Mucosa of rectum (tissue), 2 donors: ENCODE results near the gene FAHD1.

Source experiments
- H3K27ac ChIP-seq, 2 donors: one replicate each; pipeline ENCODE4 v1.7.0; 2013; ENCODE audit warnings: inconsistent platforms in 2 of 2, low read depth in 2 of 2, low read length in 2 of 2
- H3K27me3 ChIP-seq, 2 donors: one replicate each; pipeline ENCODE4 v1.7.0; 2013; ENCODE audit warnings: low read length in 2 of 2; ENCODE audit not compliant: control insufficient read depth in 2 of 2, insufficient read depth in 2 of 2
- H3K36me3 ChIP-seq, 2 donors: one replicate each; pipeline ENCODE4 v1.7.0; 2013; ENCODE audit warnings: low read length in 2 of 2; ENCODE audit not compliant: control insufficient read depth in 2 of 2, insufficient read depth in 2 of 2
- H3K4me1 ChIP-seq, 2 donors: one replicate each; pipeline ENCODE4 v1.7.0; 2013; ENCODE audit warnings: low read length in 2 of 2, mild to moderate bottlenecking in 1 of 2; ENCODE audit not compliant: control insufficient read depth in 2 of 2, insufficient read depth in 2 of 2
- H3K4me3 ChIP-seq, 2 donors: one replicate each; pipeline ENCODE4 v1.7.0; 2013; ENCODE audit warnings: low read length in 2 of 2
- H3K9ac ChIP-seq, 2 donors: one replicate each; pipeline ENCODE4 v1.7.0; 2013; ENCODE audit warnings: low read length in 2 of 2, low read depth in 1 of 2, mild to moderate bottlenecking in 1 of 2
- H3K9me3 ChIP-seq, 2 donors: one replicate each; pipeline ENCODE4 v1.7.0; 2013; ENCODE audit warnings: low read length in 2 of 2; ENCODE audit not compliant: control insufficient read depth in 2 of 2
- donor health status: healthy.
- donor health status: Normal muscosa, but diverticular disease.

The FAHD1 gene

DNA sequence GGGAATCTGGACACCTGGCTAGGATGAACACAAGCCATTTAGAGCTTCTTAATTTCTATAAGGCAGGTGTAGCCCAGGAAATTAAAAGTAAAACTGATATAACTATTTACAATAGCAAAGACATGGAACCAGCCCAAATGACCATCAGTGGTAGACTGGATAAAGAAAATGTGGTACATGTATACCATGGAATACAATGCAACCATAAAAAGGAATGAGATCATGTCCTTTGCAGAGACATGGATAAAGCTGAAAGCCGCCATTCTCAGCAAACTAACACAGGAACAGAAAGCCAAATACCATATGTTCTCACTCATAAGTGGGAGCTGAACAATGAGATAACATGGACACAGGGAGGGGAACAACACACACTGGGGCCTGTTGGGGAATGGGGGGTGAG is 19.4 kb downstream of the FAHD1 start:
- H3K4me1 ChIP-seq, result no peaks in the 10 kb centered on the region
- H3K9me3 ChIP-seq, result no peaks in the 10 kb centered on the region
- H3K9ac ChIP-seq, result no peak overlapping the region
- no peaks in the 10 kb centered on the region for H3K27me3 ChIP-seq
- no peaks in the 10 kb centered on the region for H3K36me3 ChIP-seq
- H3K27ac ChIP-seq, result no peak overlapping the region
- H3K4me3 ChIP-seq, result no peak overlapping the region

DNA sequence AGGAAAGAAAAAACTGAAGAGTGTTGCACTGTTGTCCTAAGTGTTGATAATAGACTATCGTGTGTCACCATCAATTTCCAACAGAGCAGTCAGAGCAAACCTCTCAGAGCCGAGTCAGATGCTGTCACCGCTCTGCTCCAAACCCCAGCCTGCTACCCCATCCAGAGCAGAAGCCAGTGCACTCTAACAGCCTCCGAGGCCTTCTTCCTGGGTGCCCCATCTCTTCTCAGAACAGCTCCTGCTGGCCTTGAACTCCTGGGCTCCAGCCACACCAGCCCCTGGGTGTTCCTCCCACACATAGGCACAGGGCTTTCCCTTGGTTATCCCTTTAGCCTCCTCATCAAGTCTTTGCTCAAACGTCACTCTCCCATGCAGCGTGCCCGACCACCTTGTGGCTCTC is 24.0 kb downstream of the FAHD1 start:
- Histone ChIP-seq H3K36me3 (no peaks in the 10 kb centered on the region), H3K4me1 (no peaks in the 10 kb centered on the region), H3K9ac (no peak overlapping the region), H3K9me3 (no peaks in the 10 kb centered on the region), H3K27me3 (no peaks in the 10 kb centered on the region), H3K4me3 (no peak overlapping the region), H3K27ac (no peak overlapping the region)

DNA sequence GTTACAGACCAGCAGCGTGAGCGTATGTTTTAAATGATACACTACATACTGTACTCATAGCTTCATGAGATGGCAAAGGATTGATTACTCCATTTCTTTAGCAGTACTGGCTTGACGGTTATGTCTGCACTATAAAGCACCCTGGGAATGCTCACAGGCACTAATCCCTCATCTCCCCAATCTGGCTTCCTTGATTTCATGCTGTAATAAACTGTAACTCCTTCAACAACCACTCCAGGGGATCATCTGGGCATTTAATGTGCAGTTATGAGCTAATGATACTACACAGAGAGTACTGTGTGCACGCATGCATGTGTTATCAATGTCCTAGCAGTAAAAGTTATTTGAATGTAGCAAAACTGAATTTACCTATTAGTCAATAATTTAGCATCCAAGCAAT is 24.8 kb downstream of the FAHD1 start:
- no peaks in the 10 kb centered on the region for H3K4me1 ChIP-seq
- no peak overlapping the region for H3K9ac ChIP-seq
- H3K27ac ChIP-seq, result no peak overlapping the region
- no peaks in the 10 kb centered on the region for H3K27me3 ChIP-seq
- no peaks in the 10 kb centered on the region for H3K9me3 ChIP-seq
- no peak overlapping the region for H3K4me3 ChIP-seq
- H3K36me3 ChIP-seq, result no peaks in the 10 kb centered on the region

DNA sequence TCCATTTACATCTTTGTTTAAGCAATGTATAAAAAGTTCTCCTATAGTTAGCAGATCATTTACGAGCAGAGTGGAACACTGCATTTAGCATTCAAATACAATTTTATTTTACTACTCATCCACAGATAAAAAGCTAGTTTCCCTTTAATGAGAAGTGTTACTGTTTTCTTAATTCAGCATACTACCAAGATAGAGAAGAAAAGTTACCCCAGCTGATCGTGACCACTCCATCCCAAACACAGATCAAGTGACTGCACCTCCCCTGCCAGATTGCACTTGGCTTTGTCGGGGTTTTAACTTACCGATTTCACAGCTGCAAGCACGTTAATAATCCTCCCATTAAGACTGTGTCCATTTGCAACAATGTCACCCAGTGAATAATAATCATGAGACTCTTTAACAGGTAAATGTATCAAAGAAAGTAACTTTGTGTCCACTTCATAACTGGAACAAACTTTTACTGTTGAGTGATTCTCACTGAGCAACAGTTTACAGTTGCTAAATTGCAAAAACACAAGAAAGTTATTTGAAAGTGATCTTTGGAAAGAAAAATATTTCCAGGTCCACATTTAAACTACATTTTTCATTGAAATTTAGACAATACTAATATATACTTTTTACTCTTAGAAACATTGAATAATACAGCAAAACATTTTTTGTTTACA is 30.6 kb downstream of the FAHD1 start:
- peaks cover 0 to 3% of the 10 kb centered on the region in 2 donors for H3K4me1 ChIP-seq
- H3K9ac ChIP-seq, result no peak overlapping the region
- no peaks in the 10 kb centered on the region for H3K36me3 ChIP-seq
- H3K27me3 ChIP-seq, result peaks cover 7 to 14% of the 10 kb centered on the region in 2 donors
- H3K27ac ChIP-seq, result no peak overlapping the region
- H3K9me3 ChIP-seq, result no peaks in the 10 kb centered on the region
- no peak overlapping the region for H3K4me3 ChIP-seq

DNA sequence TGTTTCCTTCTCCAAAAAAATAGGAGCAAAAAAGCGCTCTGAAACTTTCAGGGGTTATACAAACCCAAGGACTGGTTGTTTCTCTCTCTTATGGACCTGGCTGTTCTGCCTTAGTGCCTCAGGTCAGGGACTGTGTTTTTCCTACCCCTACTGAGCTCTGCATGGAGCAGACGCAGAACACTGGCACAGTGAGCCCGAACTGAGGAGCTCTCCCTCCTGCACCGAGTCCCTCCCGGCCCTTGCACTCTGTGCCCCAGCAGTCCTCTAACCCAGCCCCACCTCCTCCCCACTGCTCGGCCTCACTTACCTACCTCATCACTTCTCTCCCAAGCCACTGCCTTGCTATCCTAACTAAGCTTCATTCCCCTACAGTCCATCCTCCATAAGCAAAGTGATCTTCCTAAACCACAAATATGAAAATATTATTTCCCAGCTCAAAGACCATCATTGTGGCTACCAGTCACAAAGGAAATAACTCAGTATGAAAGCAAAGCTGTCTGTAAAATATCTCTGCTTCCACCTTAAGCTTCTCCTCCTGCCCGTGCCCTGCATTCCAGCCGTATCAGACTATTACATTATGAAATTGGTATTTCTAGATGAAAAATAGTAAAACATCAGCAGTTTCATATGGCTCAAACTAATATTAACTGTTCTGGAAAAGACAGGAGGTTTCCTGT is 31.3 kb downstream of the FAHD1 start:
- Histone ChIP-seq H3K4me1 (peaks cover 0 to 3% of the 10 kb centered on the region in 2 donors), H3K4me3 (no peak overlapping the region), H3K27ac (no peak overlapping the region), H3K36me3 (no peaks in the 10 kb centered on the region), H3K9me3 (no peaks in the 10 kb centered on the region), H3K27me3 (peaks cover 7 to 14% of the 10 kb centered on the region in 2 donors), H3K9ac (no peak overlapping the region)

DNA sequence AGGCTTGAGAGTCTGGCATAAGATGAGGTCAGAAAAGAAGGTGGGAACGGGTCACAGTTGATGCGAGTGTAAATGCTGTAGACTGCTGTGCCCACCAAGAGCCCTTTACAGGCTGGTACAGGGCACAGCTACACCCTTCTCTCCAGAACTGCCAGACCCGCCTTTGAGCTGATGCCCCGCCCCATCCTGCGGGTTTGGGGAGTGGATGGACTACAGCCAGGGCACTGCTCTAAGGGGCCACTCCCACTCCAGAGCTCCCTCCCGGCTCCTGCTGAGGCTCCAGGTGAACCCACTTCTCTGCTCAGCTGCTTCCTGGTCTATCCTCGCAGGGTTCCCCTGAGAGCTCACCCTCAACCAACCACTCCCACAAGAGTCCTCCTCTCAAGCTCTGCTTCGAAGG is 32.6 kb downstream of the FAHD1 start:
- H3K27ac ChIP-seq, result no peak overlapping the region
- H3K4me1 ChIP-seq, result peaks cover 0 to 6% of the 10 kb centered on the region in 2 donors
- peaks cover 9 to 14% of the 10 kb centered on the region in 2 donors for H3K27me3 ChIP-seq
- H3K36me3 ChIP-seq, result no peaks in the 10 kb centered on the region
- H3K4me3 ChIP-seq, result no peak overlapping the region
- H3K9me3 ChIP-seq, result no peaks in the 10 kb centered on the region
- no peak overlapping the region for H3K9ac ChIP-seq

DNA sequence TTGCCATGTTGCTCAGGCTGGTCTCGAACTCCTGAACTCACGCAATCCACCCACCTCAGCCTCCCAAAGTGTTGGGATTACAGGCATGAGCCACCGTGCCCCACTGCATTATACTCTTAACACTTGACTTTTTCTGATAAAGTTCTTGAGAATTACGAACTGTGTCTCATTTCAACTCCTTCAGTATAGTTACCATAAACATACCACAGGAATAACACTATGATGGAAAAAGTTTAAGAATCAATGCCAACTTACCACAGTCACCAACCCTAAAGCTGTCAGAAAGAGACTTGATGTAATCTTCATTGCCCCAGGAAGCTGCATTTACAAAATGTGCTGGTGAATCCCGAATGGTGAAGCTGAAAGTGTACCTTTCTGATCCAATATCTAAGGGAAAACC is 34.7 kb downstream of the FAHD1 start:
- Histone ChIP-seq H3K4me1 (peaks cover 0 to 6% of the 10 kb centered on the region in 2 donors), H3K27ac (no peak overlapping the region), H3K9me3 (no peaks in the 10 kb centered on the region), H3K4me3 (no peak overlapping the region), H3K27me3 (peaks cover 9 to 14% of the 10 kb centered on the region in 2 donors), H3K9ac (no peak overlapping the region), H3K36me3 (no peaks in the 10 kb centered on the region)

DNA sequence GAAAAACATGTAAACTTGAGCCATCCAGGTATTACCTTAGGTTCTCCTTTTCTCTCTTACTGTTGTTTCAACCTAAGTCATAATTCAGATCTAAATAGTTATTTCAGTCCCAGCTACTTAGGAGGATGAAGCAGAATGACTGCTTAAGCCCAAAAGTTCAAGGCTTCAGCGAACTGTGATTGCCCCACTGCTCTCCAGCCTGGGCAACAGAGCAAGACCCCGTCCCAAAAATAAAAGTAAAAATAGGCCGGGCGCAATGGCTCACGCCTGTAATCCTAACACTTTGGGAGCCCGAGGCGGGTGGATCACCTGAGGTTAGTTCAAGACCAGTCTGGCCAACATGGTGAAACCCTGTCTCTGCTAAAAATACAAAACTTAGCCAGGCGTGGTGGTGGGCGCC is 35.4 kb downstream of the FAHD1 start:
- H3K9ac ChIP-seq, result no peak overlapping the region
- H3K4me1 ChIP-seq, result peaks cover 0 to 6% of the 10 kb centered on the region in 2 donors
- no peak overlapping the region for H3K27ac ChIP-seq
- H3K27me3 ChIP-seq, result peaks cover 6 to 9% of the 10 kb centered on the region in 2 donors
- H3K36me3 ChIP-seq, result no peaks in the 10 kb centered on the region
- H3K9me3 ChIP-seq, result no peaks in the 10 kb centered on the region
- no peak overlapping the region for H3K4me3 ChIP-seq

DNA sequence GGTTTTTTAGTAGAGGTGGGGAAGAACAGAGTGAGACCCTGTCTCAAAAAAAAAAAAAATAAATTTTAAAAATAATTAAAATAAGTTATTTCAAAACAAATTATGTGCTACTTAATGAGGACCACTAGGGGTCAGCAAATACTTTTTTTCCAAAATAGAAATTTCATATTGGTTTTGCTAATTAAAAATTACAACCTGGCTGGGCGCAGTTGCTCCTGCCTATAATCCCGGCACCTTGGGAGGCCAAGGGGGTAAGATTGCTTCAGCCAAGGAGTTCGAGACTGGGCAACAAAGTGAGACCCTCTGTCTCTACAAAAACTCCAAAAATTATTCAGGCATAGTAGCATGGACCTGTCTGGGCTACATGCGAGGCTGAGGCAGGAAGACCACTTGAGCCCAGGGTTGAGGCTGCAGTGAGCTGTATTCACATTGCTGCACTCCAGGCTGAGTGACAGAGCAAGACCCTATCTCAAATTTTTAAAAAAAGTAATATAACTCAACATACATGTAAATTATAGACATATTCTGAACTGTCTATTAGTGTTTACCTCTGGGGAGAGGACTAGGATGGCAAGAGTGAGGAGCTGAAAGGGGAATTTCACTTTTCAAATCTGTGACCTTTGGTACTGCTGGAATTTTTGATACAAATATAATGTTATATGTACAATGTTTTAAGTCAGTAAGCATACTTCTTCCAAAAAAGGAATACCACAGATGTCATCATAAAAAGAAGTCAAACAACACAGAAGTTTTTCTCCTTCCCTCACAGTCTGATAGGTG is 36.9 kb downstream of the FAHD1 start:
- Histone ChIP-seq H3K27ac (no peak overlapping the region), H3K4me3 (no peak overlapping the region), H3K4me1 (peaks cover 0 to 6% of the 10 kb centered on the region in 2 donors), H3K27me3 (peaks cover 2% of the 10 kb centered on the region in 2 donors), H3K36me3 (no peaks in the 10 kb centered on the region), H3K9me3 (no peaks in the 10 kb centered on the region), H3K9ac (no peak overlapping the region)
